Liver (tissue), 9 donors: ENCODE results near the gene SLC8A3. TPM values are rescaled to one million over a fixed set of nuclear protein-coding genes. Genes with fewer than 3 reads are reported as not detected.

Experiments used
- DNase-seq: peaks from one replicate; pipeline ENCODE4 v3.0.0-alpha.2; 2017; ENCODE audit warnings: low spot score
- H3K27ac ChIP-seq, 2 donors: one replicate each; pipeline ENCODE4 v1.7.0; 2013; ENCODE audit warnings: inconsistent platforms in 2 of 2, low read length in 2 of 2, control low read depth in 1 of 2, low read depth in 1 of 2, mild to moderate bottlenecking in 1 of 2
- H3K27me3 ChIP-seq, 4 donors: one replicate each; pipeline versions ENCODE4 v1.6.1 to v1.7.0; 2013; ENCODE audit warnings: low read length in 3 of 4, inconsistent platforms in 1 of 4, mild to moderate bottlenecking in 1 of 4, moderate library complexity in 1 of 4; ENCODE audit not compliant: control insufficient read depth in 4 of 4, insufficient read depth in 4 of 4
- H3K36me3 ChIP-seq, 4 donors: one replicate each; pipeline versions ENCODE4 v1.6.1 to v1.7.0; 2013; ENCODE audit warnings: low read length in 3 of 4, mild to moderate bottlenecking in 3 of 4, low read depth in 1 of 4, moderate library complexity in 1 of 4; ENCODE audit not compliant: control insufficient read depth in 4 of 4, insufficient read depth in 3 of 4
- H3K4me1 ChIP-seq, 4 donors: one replicate each; pipeline versions ENCODE4 v1.6.1 to v1.7.0; 2013; ENCODE audit warnings: low read length in 3 of 4, mild to moderate bottlenecking in 3 of 4, moderate library complexity in 1 of 4; ENCODE audit not compliant: control insufficient read depth in 4 of 4, insufficient read depth in 4 of 4
- H3K4me3 ChIP-seq, 3 donors: one replicate each; pipeline versions ENCODE4 v1.6.1 to v1.7.0; 2013; ENCODE audit warnings: low read length in 3 of 3, control low read depth in 1 of 3, low read depth in 1 of 3, mild to moderate bottlenecking in 1 of 3
- H3K9ac ChIP-seq, 2 donors: one replicate each; pipeline ENCODE4 v1.7.0; 2013; ENCODE audit warnings: low read length in 2 of 2, mild to moderate bottlenecking in 2 of 2, moderate library complexity in 2 of 2, control low read depth in 1 of 2, low read depth in 1 of 2
- H3K9me3 ChIP-seq, 4 donors: one replicate each; pipeline versions ENCODE4 v1.6.1 to v1.7.0; 2013; ENCODE audit warnings: low read length in 3 of 4; ENCODE audit not compliant: control insufficient read depth in 4 of 4
- ATF3 ChIP-seq: IDR thresholded peaks from 2 replicates; pipeline ENCODE4 v1.6.1; 2016; ENCODE audit warnings: antibody characterized with exemption
- CTCF ChIP-seq: fragments of 150-350 bp; IDR thresholded peaks from 2 replicates; pipeline ENCODE4 v1.5.1; 2017; ENCODE audit warnings: improper control_type of control experiment, low read depth, low read length; ENCODE audit not compliant: missing input control
- EGR1 ChIP-seq, 2 donors: IDR thresholded peaks; 2 replicates each; pipeline ENCODE4 v1.6.1; 2016 to 2018; ENCODE audit warnings: antibody characterized with exemption in 2 of 2, low read depth in 2 of 2
- FOXA2 ChIP-seq: IDR thresholded peaks from 2 replicates; pipeline ENCODE4 v1.6.1; 2016; ENCODE audit warnings: antibody characterized with exemption
- GABPA ChIP-seq, 2 donors: IDR thresholded peaks in 1 of 2; conservative IDR thresholded peaks in 1 of 2; 2 replicates each; pipeline ENCODE4 v1.6.1; 2016; ENCODE audit warnings: antibody characterized with exemption in 2 of 2, mild to moderate bottlenecking in 1 of 2, moderate library complexity in 1 of 2
- HNF4A ChIP-seq, 2 donors: conservative IDR thresholded peaks; 2 replicates each; pipeline ENCODE4 v1.6.1; 2016; ENCODE audit warnings: antibody characterized with exemption in 2 of 2, mild to moderate bottlenecking in 2 of 2
- HNF4G ChIP-seq: IDR thresholded peaks from 2 replicates; pipeline ENCODE4 v1.6.1; 2016; ENCODE audit warnings: antibody characterized with exemption
- JUND ChIP-seq, 2 donors: IDR thresholded peaks; 2 replicates each; pipeline ENCODE4 v1.6.1; 2016; ENCODE audit warnings: antibody characterized with exemption in 2 of 2
- MAX ChIP-seq: IDR thresholded peaks from 2 replicates; pipeline ENCODE4 v1.6.1; 2016; ENCODE audit warnings: antibody characterized with exemption
- NR2F2 ChIP-seq: IDR thresholded peaks from 2 replicates; pipeline ENCODE4 v1.6.1; 2016; ENCODE audit warnings: antibody characterized with exemption
- RAD21 ChIP-seq, 2 donors: IDR thresholded peaks; 2 replicates each; pipeline ENCODE4 v1.6.1; 2016; ENCODE audit warnings: antibody characterized with exemption in 2 of 2, mild to moderate bottlenecking in 2 of 2
- REST ChIP-seq: IDR thresholded peaks from 2 replicates; pipeline ENCODE4 v1.6.1; 2016; ENCODE audit warnings: antibody characterized with exemption, mild to moderate bottlenecking
- RXRA ChIP-seq, 2 donors: IDR thresholded peaks; 2 replicates each; pipeline ENCODE4 v1.6.1; 2017 to 2018; ENCODE audit warnings: antibody characterized with exemption in 2 of 2, mild to moderate bottlenecking in 1 of 2
- TAF1 ChIP-seq: conservative IDR thresholded peaks from 2 replicates; pipeline ENCODE4 v1.6.1; 2016; ENCODE audit warnings: antibody characterized with exemption, mild to moderate bottlenecking
- YY1 ChIP-seq: IDR thresholded peaks from 2 replicates; pipeline ENCODE4 v1.6.1; 2016; ENCODE audit warnings: antibody characterized with exemption, mild to moderate bottlenecking
- ZBTB33 ChIP-seq: IDR thresholded peaks from 2 replicates; pipeline ENCODE4 v1.6.1; 2016; ENCODE audit warnings: antibody characterized with exemption
- WGBS: extraction: QIAGEN DNeasy Blood & Tissue Kit; methylation state at CpG from one replicate; pipeline ENCODE4 v1.1.7; 2013; 5-methylcytosine and 5-hydroxymethylcytosine counted together
- polyA plus RNA-seq, 2 donors: library from polyadenylated mRNA; stranded (reverse) in 1 of 2; unstranded in 1 of 2; fragments of 200-250 nt in 1 of 2; fragments of >200 nt in 1 of 2; fragmentation: Nextera tagmentation in 1 of 2; extraction: Ambion mirVana in 1 of 2; gene quantifications; one replicate each; pipeline versions ENCODE4 v1.2.1 to v1.2.3, GENCODE V29; 2013 to 2015
- total RNA-seq, 2 donors: library from RNA; depleted of rRNA; stranded (reverse); fragments of >200 nt; gene quantifications; one replicate each; pipeline ENCODE4 v1.2.3, GENCODE V29; 2014
- donor health status: healthy.
- donor health status: healthy.
- donor health status: healthy.
- donor health status: healthy.
- donor health status: healthy.

SLC8A3 gene
- total and polyA plus RNA-seq, 4 donors: 0.05 to 0.56 (median 0.10) TPM; not detected in 1

GRCh38 chr14:70181276-70181675, 7.5 kb downstream of the SLC8A3 start:
- Histone ChIP-seq H3K27me3 (peaks cover 0 to 2% (median 2%) of the 10 kb centered on the region in 4 donors), H3K9me3 (no peaks in the 10 kb centered on the region), H3K9ac (no peak overlapping the region), H3K4me1 (no peaks in the 10 kb centered on the region), H3K27ac (no peak overlapping the region), H3K36me3 (no peaks in the 10 kb centered on the region), H3K4me3 (no peak overlapping the region)
- DNase-seq: no peak
- TF ChIP-seq HNF4G (no peak), JUND (IDR thresholded peaks at IDR 0.05) (no peak), CTCF (no peak), RXRA (IDR thresholded peaks at IDR 0.05) (no peak), TAF1 (no peak), NR2F2 (no peak), RAD21 (IDR thresholded peaks at IDR 0.05) (no peak), ZBTB33 (no peak), FOXA2 (no peak), ATF3 (no peak), EGR1 (IDR thresholded peaks at IDR 0.05; ENCODE audit: low read depth in 2 of 2) (no peak)
- 75% methylated on average over 1 of the region's 1 CpG for WGBS

- no peak for DNase-seq
Observed at GRCh38 chr14:70180718-70181117, 8.0 kb downstream of the SLC8A3 start.

More at GRCh38 chr14:70180718-70181117, 8.0 kb downstream of the SLC8A3 start:
- H3K9me3 ChIP-seq: no peaks in the 10 kb centered on the region
- WGBS: 74% methylated on average over 1 of the region's 1 CpG
- TF ChIP-seq MAX (no peak), YY1 (no peak), EGR1 (IDR thresholded peaks at IDR 0.05; ENCODE audit: low read depth in 2 of 2) (no peak), HNF4G (no peak), JUND (IDR thresholded peaks at IDR 0.05) (no peak), GABPA (IDR thresholded peaks at IDR 0.05 in 1 of 2, conservative IDR thresholded peaks at IDR 0.05 in 1 of 2) (no peak), RAD21 (IDR thresholded peaks at IDR 0.05) (no peak), RXRA (IDR thresholded peaks at IDR 0.05) (no peak), HNF4A (conservative IDR thresholded peaks at IDR 0.05) (no peak), ATF3 (no peak), TAF1 (no peak), CTCF (no peak), ZBTB33 (no peak), FOXA2 (no peak), REST (no peak), NR2F2 (no peak)
- no peaks in the 10 kb centered on the region for H3K36me3 ChIP-seq
- no peak overlapping the region for H3K4me3 ChIP-seq
- no peak overlapping the region for H3K9ac ChIP-seq
- H3K4me1 ChIP-seq: no peaks in the 10 kb centered on the region
- H3K27ac ChIP-seq: no peak overlapping the region
- peaks cover 0 to 2% (median 2%) of the 10 kb centered on the region in 4 donors for H3K27me3 ChIP-seq
